Fibroblast of pulmonary artery (primary cell): ENCODE measurements around the gene ANKRD61.
A peak's percentile ranks its signal among the peaks of the same experiment; 100 is the strongest.

Experiments used
- DNase-seq: peaks from one replicate; pipeline ENCODE4 v3.0.0-alpha.2; 2010; ENCODE audit warnings: low read depth
- H3K4me3 ChIP-seq: replicated peaks from 2 replicates; pipeline ENCODE4 v1.5.1; 2011; ENCODE audit warnings: low read depth, mild to moderate bottlenecking, control low read depth, low read length, moderate library complexity
- CTCF ChIP-seq: IDR thresholded peaks from 2 replicates; pipeline ENCODE4 v1.5.1; 2011; ENCODE audit warnings: mild to moderate bottlenecking, control low read depth, low read length, inconsistent platforms; ENCODE audit errors: missing control alignments

ANKRD61 gene

GRCh38 chr7:6012355-6013104 lies 18.6 kb upstream of the ANKRD61 start:
- TF ChIP-seq CTCF = no peak
- no peak for DNase-seq
- H3K4me3 ChIP-seq = no peak overlapping the region

GRCh38 chr7:6015917-6016652 lies 15.1 kb upstream of the ANKRD61 start:
- no peak overlapping the region for H3K4me3 ChIP-seq
- peak; percentile 89 for DNase-seq
- no peak for TF ChIP-seq CTCF

- TF ChIP-seq CTCF = no peak
- DNase-seq = no peak
- H3K4me3 ChIP-seq = no peak overlapping the region
Observed at GRCh38 chr7:6016653-6016966, 14.6 kb upstream of the ANKRD61 start.

GRCh38 chr7:6020371-6021286 lies 10.5 kb upstream of the ANKRD61 start:
- H3K4me3 ChIP-seq = no peak overlapping the region
- no peak for TF ChIP-seq CTCF
- no peak for DNase-seq

DNA sequence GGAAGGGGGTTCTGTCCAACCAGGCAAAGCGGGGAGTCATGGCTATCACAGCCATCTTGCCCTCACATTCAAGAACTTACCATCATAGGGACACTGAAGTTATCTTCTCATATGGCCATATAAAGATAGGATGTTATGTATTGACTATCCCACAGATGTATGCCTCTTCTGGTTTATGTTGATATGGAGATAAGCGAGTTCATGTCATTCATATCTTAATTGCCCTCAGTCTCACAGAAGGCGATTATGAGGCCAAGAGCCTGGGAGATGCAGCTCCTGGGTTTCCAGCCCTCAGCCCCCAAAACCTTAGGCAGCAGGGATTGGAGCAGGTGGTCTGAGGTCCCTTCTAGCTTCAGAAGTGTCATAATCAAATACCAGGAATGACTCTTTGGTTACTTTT lies 8.5 kb upstream of the ANKRD61 start:
- TF ChIP-seq CTCF = no peak
- H3K4me3 ChIP-seq = no peak overlapping the region
- no peak for DNase-seq

GRCh38 chr7:6023974-6024435 lies 7.2 kb upstream of the ANKRD61 start:
- no peak for DNase-seq
- TF ChIP-seq CTCF = no peak
- H3K4me3 ChIP-seq = no peak overlapping the region
